ENCODE results near the gene RCOR3. TPM values are rescaled to one million over a fixed set of nuclear protein-coding genes. Genes with fewer than 3 reads are reported as not detected.

The RCOR3 gene
- total and polyA plus RNA-seq, 4 donors = 12.5 to 70.7 (median 40.9) TPM

DNA sequence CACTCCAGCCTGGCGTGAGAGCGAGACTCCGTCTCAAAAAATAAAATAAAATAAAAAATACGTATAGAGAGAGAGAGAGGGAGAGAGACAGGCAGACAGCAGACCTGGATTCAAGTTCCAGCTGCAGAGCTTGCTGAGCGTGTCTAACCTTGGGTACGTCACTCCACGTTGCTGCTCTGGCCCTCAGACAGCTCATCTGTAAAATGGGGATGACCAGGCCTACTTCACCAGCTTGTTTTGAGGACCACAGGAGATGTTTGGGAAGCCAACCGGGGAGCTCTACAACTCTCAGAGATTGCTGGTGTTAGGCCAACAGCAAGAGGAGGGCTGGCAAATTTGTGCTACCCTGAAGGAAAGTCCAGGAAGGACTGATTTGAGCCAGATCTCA is 67.0 kb downstream of the RCOR3 start:
- 64 to 66% methylated on average over 8 of the region's 8 CpGs for WGBS, 2 donors
- ATAC-seq (ENCODE audit: low FRiP score) (no peak), DNase-seq (no peak)
- no peaks in the 10 kb centered on the region for H3K9me3 ChIP-seq (ENCODE audit: control insufficient read depth, low read length)
- peak overlapping the region; percentile 74 to 88 for H3K27ac ChIP-seq (ENCODE audit: low read depth in 1 of 2, low read length in 2 of 2)
- peak overlapping the region; percentile 92 to 99 for H3K4me3 ChIP-seq (ENCODE audit: low read length in 2 of 2)
- peaks cover 0 to 5% of the 10 kb centered on the region in 2 donors for H3K4me1 ChIP-seq (ENCODE audit: control insufficient read depth in 1 of 2, insufficient read depth in 2 of 2, low read length in 2 of 2)
- H3K36me3 ChIP-seq (ENCODE audit: control insufficient read depth in 1 of 2, insufficient read depth in 2 of 2, low read length in 1 of 2) = no peaks in the 10 kb centered on the region
- intact Hi-C loops (cut with DNase I) = loop anchor here (5.0 to 10.0 kb wide), 5 partner anchors 36 to 329 kb away; no protein-coding TSS in a partner anchor
- H3K27me3 ChIP-seq (ENCODE audit: control insufficient read depth in 1 of 2, insufficient read depth in 2 of 2, low read length in 1 of 2) = no peaks in the 10 kb centered on the region

GRCh38 chr1:211326528-211327345 is 67.6 kb downstream of the RCOR3 start, which contains the start of gene TRAF5:
TRAF5 (plus strand) TSS chr1:211326833; CDS start chr1:211353240, 26,407 bp downstream.
- H3K4me3 ChIP-seq (ENCODE audit: low read length in 2 of 2) = peak within 1 kb of the TSS; percentile 92 to 99
- ATAC-seq (ENCODE audit: low FRiP score) (peak; percentile 74), DNase-seq (peak; percentile 61 to 87)
- H3K4me1 ChIP-seq (ENCODE audit: control insufficient read depth in 1 of 2, insufficient read depth in 2 of 2, low read length in 2 of 2) = peaks cover 0 to 7% of the 10 kb centered on the region in 2 donors
- no peaks in the 10 kb centered on the region for H3K9me3 ChIP-seq (ENCODE audit: control insufficient read depth, low read length)
- no peaks in the 10 kb centered on the region for H3K27me3 ChIP-seq (ENCODE audit: control insufficient read depth in 1 of 2, insufficient read depth in 2 of 2, low read length in 1 of 2)
- 0 to 1% methylated on average over 66 to 91 of the region's 91 CpGs for WGBS, 2 donors
- no peaks in the 10 kb centered on the region for H3K36me3 ChIP-seq (ENCODE audit: control insufficient read depth in 1 of 2, insufficient read depth in 2 of 2, low read length in 1 of 2)
- intact Hi-C loops (cut with DNase I) = loop anchor here (5.0 to 10.0 kb wide), 5 partner anchors 36 to 328 kb away; no protein-coding TSS in a partner anchor
- peak within 1 kb of the TSS; percentile 78 to 91 for H3K27ac ChIP-seq (ENCODE audit: low read depth in 1 of 2, low read length in 2 of 2)

GRCh38 chr1:211327346-211327921 is 68.3 kb downstream of the RCOR3 start:
- Histone ChIP-seq H3K4me1 (ENCODE audit: control insufficient read depth in 1 of 2, insufficient read depth in 2 of 2, low read length in 2 of 2) (peaks cover 0 to 7% of the 10 kb centered on the region in 2 donors), H3K27ac (ENCODE audit: low read depth in 1 of 2, low read length in 2 of 2) (peak overlapping the region; percentile 78 to 91), H3K27me3 (ENCODE audit: control insufficient read depth in 1 of 2, insufficient read depth in 2 of 2, low read length in 1 of 2) (no peaks in the 10 kb centered on the region), H3K4me3 (ENCODE audit: low read length in 2 of 2) (peak overlapping the region; percentile 92 to 99), H3K9me3 (ENCODE audit: control insufficient read depth, low read length) (no peaks in the 10 kb centered on the region), H3K36me3 (ENCODE audit: control insufficient read depth in 1 of 2, insufficient read depth in 2 of 2, low read length in 1 of 2) (no peaks in the 10 kb centered on the region)
- intact Hi-C loops (cut with DNase I) = loop anchor here (5.0 to 10.0 kb wide), 5 partner anchors 35 to 327 kb away; no protein-coding TSS in a partner anchor
- 0% methylated on average over 16 of the region's 16 CpGs for WGBS, 2 donors
- peak; percentile 61 for ATAC-seq (ENCODE audit: low FRiP score)
- peak in 1 of 2 donors; percentile 59 for DNase-seq

DNA sequence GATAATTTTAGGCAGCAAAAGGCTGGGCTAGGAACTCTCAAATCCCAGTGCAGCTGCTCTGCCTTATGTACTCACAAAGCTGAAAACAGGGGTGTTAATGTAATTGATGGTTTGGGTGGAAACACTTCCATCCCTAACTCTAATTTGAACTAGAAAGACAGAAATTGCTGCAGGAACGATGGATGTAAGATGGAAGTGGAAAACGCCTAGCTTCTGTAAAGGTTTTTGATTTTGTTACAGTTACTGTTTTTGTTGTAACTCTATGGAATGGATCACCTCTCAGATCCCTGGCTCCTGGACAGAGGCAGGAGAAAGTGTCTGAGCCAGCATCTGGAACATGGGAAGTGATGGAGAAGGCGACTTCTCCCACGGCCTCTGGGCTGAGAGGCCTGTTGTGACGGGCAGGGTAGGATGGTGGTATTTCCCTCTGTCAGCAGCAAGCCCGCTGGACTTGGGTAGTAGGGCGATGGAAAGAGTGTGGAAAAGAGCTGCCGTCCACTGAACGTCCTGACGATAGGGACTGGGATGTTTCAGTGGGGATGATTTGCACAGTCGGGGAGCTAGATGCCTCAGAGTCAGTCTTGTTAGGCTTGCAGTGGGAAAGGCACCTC is 69.0 kb downstream of the RCOR3 start:
- intact Hi-C loops (cut with DNase I) = loop anchor here (2.0 to 10.0 kb wide), 6 partner anchors 34 to 327 kb away; no protein-coding TSS in a partner anchor
- H3K36me3 ChIP-seq (ENCODE audit: control insufficient read depth in 1 of 2, insufficient read depth in 2 of 2, low read length in 1 of 2) = no peaks in the 10 kb centered on the region
- peak overlapping the region; percentile 78 to 91 for H3K27ac ChIP-seq (ENCODE audit: low read depth in 1 of 2, low read length in 2 of 2)
- no peaks in the 10 kb centered on the region for H3K9me3 ChIP-seq (ENCODE audit: control insufficient read depth, low read length)
- H3K4me1 ChIP-seq (ENCODE audit: control insufficient read depth in 1 of 2, insufficient read depth in 2 of 2, low read length in 2 of 2) = peaks cover 0 to 7% of the 10 kb centered on the region in 2 donors
- H3K27me3 ChIP-seq (ENCODE audit: control insufficient read depth in 1 of 2, insufficient read depth in 2 of 2, low read length in 1 of 2) = no peaks in the 10 kb centered on the region
- 18 to 21% methylated on average over 11 of the region's 11 CpGs for WGBS, 2 donors
- peak overlapping the region; percentile 92 to 99 for H3K4me3 ChIP-seq (ENCODE audit: low read length in 2 of 2)
- no peak for DNase-seq
- no peak for ATAC-seq (ENCODE audit: low FRiP score)

DNA sequence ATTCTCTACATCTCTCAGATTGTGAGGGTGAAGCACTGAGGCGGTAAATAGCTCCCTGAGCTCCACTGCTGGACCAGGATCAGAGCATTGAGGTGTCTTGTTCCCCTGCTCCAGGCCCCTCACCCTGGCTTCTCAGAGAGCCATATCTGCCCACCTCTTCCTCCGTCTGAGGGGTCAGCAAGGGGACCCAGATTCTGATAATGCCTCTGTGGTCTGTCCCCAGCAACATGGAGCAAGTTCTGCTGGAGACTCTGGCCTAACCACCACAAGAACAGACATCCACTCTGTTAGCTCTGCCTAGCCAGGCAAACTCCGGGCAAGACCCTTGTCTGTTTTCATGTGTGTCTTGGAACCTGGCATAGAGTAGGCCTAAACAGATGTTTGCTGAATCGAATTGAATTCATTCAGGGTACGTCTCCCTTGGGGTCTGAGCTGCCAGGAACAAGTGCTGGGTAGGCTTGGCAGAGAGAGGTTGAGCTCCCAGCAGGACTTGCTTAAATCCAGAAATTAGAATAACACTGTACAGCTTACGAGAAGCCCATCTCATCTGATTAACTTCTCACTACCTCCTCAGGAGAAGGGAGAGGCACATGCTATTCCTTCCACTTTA is 69.8 kb downstream of the RCOR3 start:
- 18 to 23% methylated on average over 6 of the region's 6 CpGs for WGBS, 2 donors
- H3K9me3 ChIP-seq (ENCODE audit: control insufficient read depth, low read length) = no peaks in the 10 kb centered on the region
- intact Hi-C loops (cut with DNase I) = loop anchor here (2.0 to 10.0 kb wide), 6 partner anchors 33 to 326 kb away; no protein-coding TSS in a partner anchor
- peak overlapping the region in 1 of 2 donors; percentile 7 for H3K27ac ChIP-seq (ENCODE audit: low read depth in 1 of 2, low read length in 2 of 2)
- no peak overlapping the region for H3K4me3 ChIP-seq (ENCODE audit: low read length in 2 of 2)
- no peaks in the 10 kb centered on the region for H3K36me3 ChIP-seq (ENCODE audit: control insufficient read depth in 1 of 2, insufficient read depth in 2 of 2, low read length in 1 of 2)
- DNase-seq = no peak
- H3K4me1 ChIP-seq (ENCODE audit: control insufficient read depth in 1 of 2, insufficient read depth in 2 of 2, low read length in 2 of 2) = peaks cover 0 to 7% of the 10 kb centered on the region in 2 donors
- ATAC-seq (ENCODE audit: low FRiP score) = no peak
- no peaks in the 10 kb centered on the region for H3K27me3 ChIP-seq (ENCODE audit: control insufficient read depth in 1 of 2, insufficient read depth in 2 of 2, low read length in 1 of 2)

GRCh38 chr1:211329764-211330201 is 70.6 kb downstream of the RCOR3 start:
- Histone ChIP-seq H3K4me1 (ENCODE audit: control insufficient read depth in 1 of 2, insufficient read depth in 2 of 2, low read length in 2 of 2) (peaks cover 0 to 11% of the 10 kb centered on the region in 2 donors), H3K9me3 (ENCODE audit: control insufficient read depth, low read length) (no peaks in the 10 kb centered on the region), H3K27me3 (ENCODE audit: control insufficient read depth in 1 of 2, insufficient read depth in 2 of 2, low read length in 1 of 2) (no peaks in the 10 kb centered on the region), H3K27ac (ENCODE audit: low read depth in 1 of 2, low read length in 2 of 2) (no peak overlapping the region), H3K4me3 (ENCODE audit: low read length in 2 of 2) (no peak overlapping the region), H3K36me3 (ENCODE audit: control insufficient read depth in 1 of 2, insufficient read depth in 2 of 2, low read length in 1 of 2) (no peaks in the 10 kb centered on the region)
- DNase-seq (no peak), ATAC-seq (ENCODE audit: low FRiP score) (no peak)
- intact Hi-C loops (cut with DNase I) = loop anchor here (2.0 to 10.0 kb wide), 6 partner anchors 33 to 325 kb away; no protein-coding TSS in a partner anchor
- WGBS, 2 donors = 34 to 35% methylated on average over 4 of the region's 4 CpGs

GRCh38 chr1:211330282-211330936 is 71.2 kb downstream of the RCOR3 start:
- ATAC-seq (ENCODE audit: low FRiP score) (no peak), DNase-seq (no peak)
- Histone ChIP-seq H3K4me3 (ENCODE audit: low read length in 2 of 2) (no peak overlapping the region), H3K9me3 (ENCODE audit: control insufficient read depth, low read length) (no peaks in the 10 kb centered on the region), H3K4me1 (ENCODE audit: control insufficient read depth in 1 of 2, insufficient read depth in 2 of 2, low read length in 2 of 2) (peaks cover 0 to 13% of the 10 kb centered on the region in 2 donors), H3K27me3 (ENCODE audit: control insufficient read depth in 1 of 2, insufficient read depth in 2 of 2, low read length in 1 of 2) (no peaks in the 10 kb centered on the region), H3K36me3 (ENCODE audit: control insufficient read depth in 1 of 2, insufficient read depth in 2 of 2, low read length in 1 of 2) (no peaks in the 10 kb centered on the region), H3K27ac (ENCODE audit: low read depth in 1 of 2, low read length in 2 of 2) (no peak overlapping the region)
- WGBS, 2 donors = 77 to 82% methylated on average over 8 of the region's 8 CpGs
- intact Hi-C loops (cut with DNase I) = no loop called here
